Measurements from ENCODE around the gene STARD8. TPM values are rescaled to one million over a fixed set of nuclear protein-coding genes. Genes with fewer than 3 reads are reported as not detected.

Gene STARD8
- total RNA-seq, 1 experiment from 2014 or later = 0.11 TPM

- intact Hi-C loops (cut with micrococcal nuclease; ENCODE audit: unreplicated experiment) = no loop called here
- Histone ChIP-seq H3K27me3 (replicated peaks; ENCODE audit: insufficient read depth, low read depth, low read length, poor library complexity) (no peaks in the 10 kb centered on the region), H3K4me1 (ENCODE audit: insufficient read depth, low read length, poor library complexity, severe bottlenecking) (no peaks in the 10 kb centered on the region), H3K27ac (ENCODE audit: low read depth, low read length, poor library complexity, severe bottlenecking) (no peak overlapping the region), H3K9me3 (ENCODE audit: low read depth, low read length, poor library complexity, severe bottlenecking) (no peaks in the 10 kb centered on the region), H3K4me3 (ENCODE audit: low read depth, low read length, poor library complexity, severe bottlenecking) (no peak overlapping the region), H3K36me3 (ENCODE audit: insufficient read depth, low read length, poor library complexity, severe bottlenecking) (no peaks in the 10 kb centered on the region)
- ChIA-PET POLR2A (ENCODE audit: low non-redundant PET) (no interaction called here), CTCF (no interaction called here)
- no TSS peak for BruUV-seq (replicated peaks)
- TF ChIP-seq EZH2 (IDR thresholded peaks at IDR 0.05; ENCODE audit: borderline replicate concordance, low read depth, low read length, poor library complexity, severe bottlenecking) (no peak), CTCF (conservative IDR thresholded peaks at IDR 0.05; ENCODE audit: low read depth, low read length) (no peak)
- no peak for DNase-seq (ENCODE audit: low spot score)
Observed at GRCh38 chrX:68660746-68661145, 13.3 kb downstream of the STARD8 start.

DNA sequence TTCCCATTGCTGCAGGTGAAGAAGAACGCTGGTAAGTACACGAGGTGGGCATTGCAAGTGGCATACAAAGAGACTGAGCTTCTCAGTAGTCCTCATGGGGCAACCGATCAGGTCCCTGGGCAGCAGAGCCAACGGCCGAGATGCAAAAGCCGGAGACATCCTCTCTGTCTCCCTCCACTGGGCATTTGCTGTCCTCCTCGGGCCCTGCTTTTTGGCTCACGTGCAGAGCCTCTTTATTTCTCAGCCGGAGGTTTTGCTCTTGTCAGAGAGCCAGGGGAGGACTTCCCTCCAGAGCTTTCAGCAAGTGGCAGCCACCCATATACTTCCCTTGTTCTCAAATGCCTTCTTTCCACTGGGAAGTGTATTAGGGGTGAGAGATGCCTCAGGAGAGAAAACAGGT is 18.0 kb downstream of the STARD8 start:
- intact Hi-C loops (cut with micrococcal nuclease; ENCODE audit: unreplicated experiment) = no loop called here
- Histone ChIP-seq H3K27me3 (replicated peaks; ENCODE audit: insufficient read depth, low read depth, low read length, poor library complexity) (no peaks in the 10 kb centered on the region), H3K4me3 (ENCODE audit: low read depth, low read length, poor library complexity, severe bottlenecking) (no peak overlapping the region), H3K4me1 (ENCODE audit: insufficient read depth, low read length, poor library complexity, severe bottlenecking) (no peaks in the 10 kb centered on the region), H3K27ac (ENCODE audit: low read depth, low read length, poor library complexity, severe bottlenecking) (no peak overlapping the region), H3K36me3 (ENCODE audit: insufficient read depth, low read length, poor library complexity, severe bottlenecking) (no peaks in the 10 kb centered on the region), H3K9me3 (ENCODE audit: low read depth, low read length, poor library complexity, severe bottlenecking) (no peaks in the 10 kb centered on the region)
- ChIA-PET CTCF (no interaction called here), POLR2A (ENCODE audit: low non-redundant PET) (no interaction called here)
- DNase-seq (ENCODE audit: low spot score) = no peak
- TF ChIP-seq EZH2 (IDR thresholded peaks at IDR 0.05; ENCODE audit: borderline replicate concordance, low read depth, low read length, poor library complexity, severe bottlenecking) (no peak), CTCF (conservative IDR thresholded peaks at IDR 0.05; ENCODE audit: low read depth, low read length) (no peak)
- BruUV-seq (replicated peaks) = no TSS peak

- TF ChIP-seq CTCF (conservative IDR thresholded peaks at IDR 0.05; ENCODE audit: low read depth, low read length) (no peak), EZH2 (IDR thresholded peaks at IDR 0.05; ENCODE audit: borderline replicate concordance, low read depth, low read length, poor library complexity, severe bottlenecking) (no peak)
- ChIA-PET POLR2A (ENCODE audit: low non-redundant PET) (no interaction called here), CTCF (no interaction called here)
- H3K27ac ChIP-seq (ENCODE audit: low read depth, low read length, poor library complexity, severe bottlenecking) = no peak overlapping the region
- H3K4me1 ChIP-seq (ENCODE audit: insufficient read depth, low read length, poor library complexity, severe bottlenecking) = no peaks in the 10 kb centered on the region
- H3K4me3 ChIP-seq (ENCODE audit: low read depth, low read length, poor library complexity, severe bottlenecking) = no peak overlapping the region
- H3K36me3 ChIP-seq (ENCODE audit: insufficient read depth, low read length, poor library complexity, severe bottlenecking) = no peaks in the 10 kb centered on the region
- no peaks in the 10 kb centered on the region for H3K9me3 ChIP-seq (ENCODE audit: low read depth, low read length, poor library complexity, severe bottlenecking)
- intact Hi-C loops (cut with micrococcal nuclease; ENCODE audit: unreplicated experiment) = no loop called here
- no peak for DNase-seq (ENCODE audit: low spot score)
- no TSS peak for BruUV-seq (replicated peaks)
- H3K27me3 ChIP-seq (replicated peaks; ENCODE audit: insufficient read depth, low read depth, low read length, poor library complexity) = no peaks in the 10 kb centered on the region
Observed at GRCh38 chrX:68666580-68666979, 19.1 kb downstream of the STARD8 start.
